ENCODE results near the gene DOCK2. TPM values are rescaled to one million over a fixed set of nuclear protein-coding genes. Genes with fewer than 3 reads are reported as not detected.

Gene DOCK2
- total RNA-seq, 1 experiment from 2014 or later = 1.4 TPM

DNA sequence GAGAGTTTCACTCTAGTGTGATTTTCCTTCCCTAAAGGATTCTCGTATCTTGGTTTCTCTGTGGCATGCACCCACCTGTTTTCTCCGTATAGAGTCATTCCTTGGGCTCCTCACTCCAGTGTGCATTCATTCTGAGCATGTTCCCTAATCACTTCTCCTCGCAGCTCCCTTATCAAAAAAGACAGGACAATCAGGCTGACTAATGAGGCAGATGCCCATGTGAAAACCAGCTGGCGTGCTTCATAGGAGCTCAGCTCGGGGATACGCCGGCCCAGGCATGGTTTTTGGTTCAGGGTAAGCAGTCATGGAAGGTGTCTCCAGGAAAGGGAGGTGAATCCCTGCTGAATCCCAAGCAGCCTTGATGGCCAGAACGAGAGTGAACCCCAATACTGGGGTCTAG, 384.4 kb downstream of the DOCK2 start:
- CTCF ChIA-PET = interaction anchor here (0.5 kb wide), 1 partner anchor 246 kb away, joined by 5 read pairs; no protein-coding TSS in a partner anchor
- ATAC-seq = no peak
- intact Hi-C loops (cut with micrococcal nuclease; ENCODE audit: unreplicated experiment) (no loop called here), in situ Hi-C loops (cut with HindIII; ENCODE audit: low pct_unique_long_range_greater_than_20kb, low sequenced_read_pairs) (no loop called here)
- Histone ChIP-seq H3K9me3 (ENCODE audit: control insufficient read depth, insufficient read depth, low read depth, low read length) (no peaks in the 10 kb centered on the region), H3K36me3 (ENCODE audit: control insufficient read depth, insufficient read depth, low read length) (no peaks in the 10 kb centered on the region), H3K27me3 (ENCODE audit: control insufficient read depth, insufficient read depth, low read length) (peaks cover 8% of the 10 kb centered on the region), H3K4me1 (ENCODE audit: control insufficient read depth, insufficient read depth, low read length) (no peaks in the 10 kb centered on the region), H3K4me3 (ENCODE audit: low read depth in 2 of 2, low read length in 2 of 2) (no peak overlapping the region), H3K27ac (ENCODE audit: low read length) (no peak overlapping the region)
- POLR2A ChIA-PET = no interaction called here
- BruUV-seq (replicated peaks) = no TSS peak
- no peak for DNase-seq (ENCODE audit: low read depth, low spot score)
- TF ChIP-seq POLR2AphosphoS5 (IDR thresholded peaks at IDR 0.05; ENCODE audit: low read depth, low read length) = no peak
- TF ChIP-seq SIN3A (IDR thresholded peaks at IDR 0.05; ENCODE audit: borderline replicate concordance, insufficient read depth, low read depth, low read length) = no peak
- TF ChIP-seq, protein P1, sequence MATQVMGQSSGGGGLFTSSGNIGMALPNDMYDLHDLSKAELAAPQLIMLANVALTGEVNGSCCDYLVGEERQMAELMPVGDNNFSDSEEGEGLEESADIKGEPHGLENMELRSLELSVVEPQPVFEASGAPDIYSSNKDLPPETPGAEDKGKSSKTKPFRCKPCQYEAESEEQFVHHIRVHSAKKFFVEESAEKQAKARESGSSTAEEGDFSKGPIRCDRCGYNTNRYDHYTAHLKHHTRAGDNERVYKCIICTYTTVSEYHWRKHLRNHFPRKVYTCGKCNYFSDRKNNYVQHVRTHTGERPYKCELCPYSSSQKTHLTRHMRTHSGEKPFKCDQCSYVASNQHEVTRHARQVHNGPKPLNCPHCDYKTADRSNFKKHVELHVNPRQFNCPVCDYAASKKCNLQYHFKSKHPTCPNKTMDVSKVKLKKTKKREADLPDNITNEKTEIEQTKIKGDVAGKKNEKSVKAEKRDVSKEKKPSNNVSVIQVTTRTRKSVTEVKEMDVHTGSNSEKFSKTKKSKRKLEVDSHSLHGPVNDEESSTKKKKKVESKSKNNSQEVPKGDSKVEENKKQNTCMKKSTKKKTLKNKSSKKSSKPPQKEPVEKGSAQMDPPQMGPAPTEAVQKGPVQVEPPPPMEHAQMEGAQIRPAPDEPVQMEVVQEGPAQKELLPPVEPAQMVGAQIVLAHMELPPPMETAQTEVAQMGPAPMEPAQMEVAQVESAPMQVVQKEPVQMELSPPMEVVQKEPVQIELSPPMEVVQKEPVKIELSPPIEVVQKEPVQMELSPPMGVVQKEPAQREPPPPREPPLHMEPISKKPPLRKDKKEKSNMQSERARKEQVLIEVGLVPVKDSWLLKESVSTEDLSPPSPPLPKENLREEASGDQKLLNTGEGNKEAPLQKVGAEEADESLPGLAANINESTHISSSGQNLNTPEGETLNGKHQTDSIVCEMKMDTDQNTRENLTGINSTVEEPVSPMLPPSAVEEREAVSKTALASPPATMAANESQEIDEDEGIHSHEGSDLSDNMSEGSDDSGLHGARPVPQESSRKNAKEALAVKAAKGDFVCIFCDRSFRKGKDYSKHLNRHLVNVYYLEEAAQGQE (IDR thresholded peaks at IDR 0.05; ENCODE audit: insufficient read depth in 1 of 2, low read depth in 2 of 2, low read length in 1 of 2) = no peak
- no peak for TF ChIP-seq TCF7L2 (IDR thresholded peaks at IDR 0.05; ENCODE audit: low read depth, low read length)
- TF ChIP-seq, protein P2, sequence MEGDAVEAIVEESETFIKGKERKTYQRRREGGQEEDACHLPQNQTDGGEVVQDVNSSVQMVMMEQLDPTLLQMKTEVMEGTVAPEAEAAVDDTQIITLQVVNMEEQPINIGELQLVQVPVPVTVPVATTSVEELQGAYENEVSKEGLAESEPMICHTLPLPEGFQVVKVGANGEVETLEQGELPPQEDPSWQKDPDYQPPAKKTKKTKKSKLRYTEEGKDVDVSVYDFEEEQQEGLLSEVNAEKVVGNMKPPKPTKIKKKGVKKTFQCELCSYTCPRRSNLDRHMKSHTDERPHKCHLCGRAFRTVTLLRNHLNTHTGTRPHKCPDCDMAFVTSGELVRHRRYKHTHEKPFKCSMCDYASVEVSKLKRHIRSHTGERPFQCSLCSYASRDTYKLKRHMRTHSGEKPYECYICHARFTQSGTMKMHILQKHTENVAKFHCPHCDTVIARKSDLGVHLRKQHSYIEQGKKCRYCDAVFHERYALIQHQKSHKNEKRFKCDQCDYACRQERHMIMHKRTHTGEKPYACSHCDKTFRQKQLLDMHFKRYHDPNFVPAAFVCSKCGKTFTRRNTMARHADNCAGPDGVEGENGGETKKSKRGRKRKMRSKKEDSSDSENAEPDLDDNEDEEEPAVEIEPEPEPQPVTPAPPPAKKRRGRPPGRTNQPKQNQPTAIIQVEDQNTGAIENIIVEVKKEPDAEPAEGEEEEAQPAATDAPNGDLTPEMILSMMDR (IDR thresholded peaks at IDR 0.05) = no peak

DNA sequence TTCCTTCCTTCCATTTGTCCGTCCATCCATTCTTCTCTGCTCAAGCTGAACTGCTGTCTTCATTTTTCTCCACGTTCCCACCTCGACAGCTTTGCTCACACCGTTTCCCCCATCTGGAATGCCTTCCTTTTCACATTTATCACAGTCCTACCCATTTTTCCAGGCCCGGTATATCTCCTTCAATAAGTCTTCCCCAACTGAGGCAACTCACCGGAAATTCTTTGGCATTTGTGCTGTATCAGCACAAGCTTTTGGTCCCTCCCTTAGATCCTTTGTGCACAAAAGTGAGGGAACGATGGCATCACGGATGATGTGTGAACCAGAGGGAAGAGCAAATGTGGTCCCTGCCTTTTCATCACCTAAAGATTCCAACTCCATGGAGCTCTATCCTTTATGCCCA, 388.8 kb downstream of the DOCK2 start:
- ChIA-PET POLR2A (no interaction called here), CTCF (no interaction called here)
- in situ Hi-C loops (cut with HindIII; ENCODE audit: low pct_unique_long_range_greater_than_20kb, low sequenced_read_pairs) (no loop called here), intact Hi-C loops (cut with micrococcal nuclease; ENCODE audit: unreplicated experiment) (no loop called here)
- no TSS peak for BruUV-seq (replicated peaks)
- ATAC-seq = no peak
- DNase-seq (ENCODE audit: low read depth, low spot score) = no peak
- TF ChIP-seq, protein P1 (IDR thresholded peaks at IDR 0.05; ENCODE audit: insufficient read depth in 1 of 2, low read depth in 2 of 2, low read length in 1 of 2) = no peak
- TF ChIP-seq, protein P2 (IDR thresholded peaks at IDR 0.05) = no peak
- no peak for TF ChIP-seq POLR2AphosphoS5 (IDR thresholded peaks at IDR 0.05; ENCODE audit: low read depth, low read length)
- no peak for TF ChIP-seq TCF7L2 (IDR thresholded peaks at IDR 0.05; ENCODE audit: low read depth, low read length)
- TF ChIP-seq SIN3A (IDR thresholded peaks at IDR 0.05; ENCODE audit: borderline replicate concordance, insufficient read depth, low read depth, low read length) = no peak
- Histone ChIP-seq H3K27me3 (ENCODE audit: control insufficient read depth, insufficient read depth, low read length) (no peaks in the 10 kb centered on the region), H3K9me3 (ENCODE audit: control insufficient read depth, insufficient read depth, low read depth, low read length) (no peaks in the 10 kb centered on the region), H3K4me1 (ENCODE audit: control insufficient read depth, insufficient read depth, low read length) (no peaks in the 10 kb centered on the region), H3K27ac (ENCODE audit: low read length) (no peak overlapping the region), H3K4me3 (ENCODE audit: low read depth in 2 of 2, low read length in 2 of 2) (no peak overlapping the region), H3K36me3 (ENCODE audit: control insufficient read depth, insufficient read depth, low read length) (no peaks in the 10 kb centered on the region)
